PFSK-1 (cell line): ENCODE data around the gene NEDD1.

Experiments used
- POLR2AphosphoS5 ChIP-seq: IDR thresholded peaks from 2 replicates; pipeline ENCODE4 v1.6.1; 2012; ENCODE audit warnings: low read depth, mild to moderate bottlenecking, control low read depth, low read length, moderate library complexity
- TAF1 ChIP-seq: IDR thresholded peaks from 2 replicates; pipeline ENCODE4 v1.6.1; 2012; ENCODE audit warnings: low read length, control low read depth, borderline replicate concordance; ENCODE audit not compliant: insufficient read depth

GRCh38 chr12:96858162-96858561 is 48.9 kb upstream of the NEDD1 start:
- no peak for TF ChIP-seq POLR2AphosphoS5
- TF ChIP-seq TAF1: no peak
